DLD1 (cell line): ENCODE measurements around the gene ERCC6.

Experiments
- in situ Hi-C: cut with HindIII; loops from 2 replicates; pipeline ENCODE4 v1.10.0; 2017; ENCODE audit warnings: low sequenced_read_pairs

The ERCC6 gene

GRCh38 chr10:49465736-49466135 lies 73.2 kb downstream of the ERCC6 start:
- in situ Hi-C loops, result no loop called here
